Activated CD8-positive, alpha-beta T cell treated with anti-CD3 and anti-CD28 coated beads, Interleukin-2, amount 10 ng/mL, durations not matched to agents 7 days and 5 days (primary cell): ENCODE measurements around the gene CTDNEP1. TPM values are rescaled to one million over a fixed set of nuclear protein-coding genes. Genes with fewer than 3 reads are reported as not detected.
A peak's percentile ranks its signal among the peaks of the same experiment; 100 is the strongest.

Source experiments
- ATAC-seq: fragments of 150-1000 bp; cut with Tn5 transposase; one replicate; pipeline ENCODE4 v1.10.0; 2021; ENCODE audit warnings: moderate library complexity
- CTCF ChIA-PET: fragments of 350-600 bp; sonication (Branson Sonifier 250); formaldehyde crosslinking; loops from one replicate; lab custom pipeline; 2021; ENCODE audit warnings: antibody characterized with exemption; lab: Charles Lee
- POLR2A ChIA-PET: fragments of 350-600 bp; sonication (Branson Sonifier 250); formaldehyde crosslinking; loops from one replicate; lab custom pipeline; 2021; ENCODE audit warnings: antibody characterized with exemption; lab: Charles Lee
- DNase-seq: peaks from one replicate; pipeline ENCODE4 v3.0.0-alpha.2; 2020
- H3K27ac Mint-ChIP-seq: one replicate; pipeline ENCODE4 v1.8.0; 2021; ENCODE audit warnings: mild to moderate bottlenecking, mixed read lengths
- H3K27me3 Mint-ChIP-seq: one replicate; pipeline ENCODE4 v1.8.0; 2021; ENCODE audit warnings: low read depth, mixed read lengths
- H3K36me3 Mint-ChIP-seq: one replicate; pipeline ENCODE4 v1.8.0; 2021; ENCODE audit warnings: low read depth, mixed read lengths
- H3K4me1 Mint-ChIP-seq: one replicate; pipeline ENCODE4 v1.8.0; 2021; ENCODE audit warnings: low read depth, mixed read lengths
- H3K4me3 Mint-ChIP-seq: one replicate; pipeline ENCODE4 v1.8.0; 2021; ENCODE audit warnings: mild to moderate bottlenecking, mixed read lengths
- H3K9me3 Mint-ChIP-seq: one replicate; pipeline ENCODE4 v1.8.0; 2022; ENCODE audit warnings: mixed read lengths; ENCODE audit not compliant: insufficient read depth
- total RNA-seq, 2 experiments: library from RNA; stranded (reverse); gene quantifications; one replicate each; pipeline ENCODE4 v1.2.3, GENCODE V29; 2021

The CTDNEP1 gene
- total RNA-seq, 2 experiments from 2014 or later: 171 to 186 TPM

GRCh38 chr17:7211491-7212273, 39.9 kb downstream of the CTDNEP1 start:
- no peaks in the 10 kb centered on the region for H3K9me3 Mint-ChIP-seq
- POLR2A ChIA-PET: no interaction called here
- no peaks in the 10 kb centered on the region for H3K36me3 Mint-ChIP-seq
- no peak overlapping the region for H3K27ac Mint-ChIP-seq
- H3K27me3 Mint-ChIP-seq: peaks cover 10% of the 10 kb centered on the region
- H3K4me1 Mint-ChIP-seq: peaks cover 38% of the 10 kb centered on the region
- H3K4me3 Mint-ChIP-seq: no peak overlapping the region
- DNase-seq (no peak), ATAC-seq (no peak)
- CTCF ChIA-PET: no interaction called here

GRCh38 chr17:7208754-7209460, 42.6 kb downstream of the CTDNEP1 start:
- Mint-ChIP-seq H3K9me3 (no peaks in the 10 kb centered on the region), H3K27me3 (peaks cover 10% of the 10 kb centered on the region), H3K27ac (no peak overlapping the region), H3K36me3 (no peaks in the 10 kb centered on the region), H3K4me3 (no peak overlapping the region), H3K4me1 (peaks cover 38% of the 10 kb centered on the region)
- DNase-seq (no peak), ATAC-seq (no peak)
- CTCF ChIA-PET: no interaction called here
- POLR2A ChIA-PET: no interaction called here

- ChIA-PET CTCF (interaction anchor here (1.0 kb wide), 1 partner anchor 163 kb away, joined by 3 read pairs; no protein-coding TSS in a partner anchor), POLR2A (no interaction called here)
- ATAC-seq (no peak), DNase-seq (no peak)
- no peaks in the 10 kb centered on the region for H3K36me3 Mint-ChIP-seq
- peaks cover 10% of the 10 kb centered on the region for H3K27me3 Mint-ChIP-seq
- H3K9me3 Mint-ChIP-seq: no peaks in the 10 kb centered on the region
- H3K4me3 Mint-ChIP-seq: no peak overlapping the region
- no peak overlapping the region for H3K27ac Mint-ChIP-seq
- H3K4me1 Mint-ChIP-seq: peaks cover 35% of the 10 kb centered on the region
Measured at GRCh38 chr17:7208027-7208571, 43.4 kb downstream of the CTDNEP1 start.

- Mint-ChIP-seq H3K9me3 (no peaks in the 10 kb centered on the region), H3K27me3 (peaks cover 10% of the 10 kb centered on the region), H3K4me1 (peaks cover 34% of the 10 kb centered on the region), H3K36me3 (peaks cover 2% of the 10 kb centered on the region), H3K27ac (peak overlapping the region; percentile 9), H3K4me3 (no peak overlapping the region)
- ATAC-seq: no peak
- ChIA-PET CTCF (interaction anchor here (1.0 kb wide), 1 partner anchor 162 kb away, joined by 3 read pairs; no protein-coding TSS in a partner anchor), POLR2A (no interaction called here)
- no peak for DNase-seq
Measured at GRCh38 chr17:7207120-7208001, 44.2 kb downstream of the CTDNEP1 start.

- Mint-ChIP-seq H3K4me1 (peaks cover 32% of the 10 kb centered on the region), H3K27me3 (peaks cover 5% of the 10 kb centered on the region), H3K4me3 (peak overlapping the region; percentile 71), H3K27ac (peak overlapping the region; percentile 85), H3K36me3 (peaks cover 3% of the 10 kb centered on the region), H3K9me3 (no peaks in the 10 kb centered on the region)
- ChIA-PET CTCF (interaction anchor here (1.5 kb wide), 1 partner anchor 28 kb away, joined by 4 read pairs; no protein-coding TSS in a partner anchor), POLR2A (interaction anchor here (0.8 kb wide), 1 partner anchor 190 kb away, joined by 3 read pairs; no protein-coding TSS in a partner anchor)
- DNase-seq (no peak), ATAC-seq (no peak)
Measured at GRCh38 chr17:7205561-7205960, 46.0 kb downstream of the CTDNEP1 start.

GRCh38 chr17:7204828-7205461, 46.6 kb downstream of the CTDNEP1 start:
- ChIA-PET POLR2A (no interaction called here), CTCF (interaction anchor here (0.9 to 1.5 kb wide), 2 partner anchors 27 to 159 kb away, joined by 3 to 4 read pairs; no protein-coding TSS in a partner anchor)
- peak overlapping the region; percentile 85 for H3K27ac Mint-ChIP-seq
- peaks cover 32% of the 10 kb centered on the region for H3K4me1 Mint-ChIP-seq
- no peaks in the 10 kb centered on the region for H3K9me3 Mint-ChIP-seq
- peaks cover under 1% of the 10 kb centered on the region for H3K27me3 Mint-ChIP-seq
- H3K4me3 Mint-ChIP-seq: peak overlapping the region; percentile 71
- H3K36me3 Mint-ChIP-seq: peaks cover 3% of the 10 kb centered on the region
- ATAC-seq (peak; percentile 86), DNase-seq (peak; percentile 96)

- H3K36me3 Mint-ChIP-seq: peaks cover 3% of the 10 kb centered on the region
- ATAC-seq: no peak
- H3K27me3 Mint-ChIP-seq: no peaks in the 10 kb centered on the region
- peak overlapping the region; percentile 85 for H3K27ac Mint-ChIP-seq
- peaks cover 32% of the 10 kb centered on the region for H3K4me1 Mint-ChIP-seq
- H3K4me3 Mint-ChIP-seq: peak overlapping the region; percentile 71
- no peaks in the 10 kb centered on the region for H3K9me3 Mint-ChIP-seq
- CTCF ChIA-PET: interaction anchor here (0.9 to 1.5 kb wide), 2 partner anchors 27 to 159 kb away, joined by 3 to 4 read pairs; no protein-coding TSS in a partner anchor
- POLR2A ChIA-PET: interaction anchor here (0.6 kb wide), 1 partner anchor 32 kb away, joined by 3 read pairs; no protein-coding TSS in a partner anchor
- DNase-seq: no peak
Measured at GRCh38 chr17:7204336-7204735, 47.2 kb downstream of the CTDNEP1 start.

- peaks cover 3% of the 10 kb centered on the region for H3K36me3 Mint-ChIP-seq
- H3K9me3 Mint-ChIP-seq: no peaks in the 10 kb centered on the region
- no peaks in the 10 kb centered on the region for H3K27me3 Mint-ChIP-seq
- H3K27ac Mint-ChIP-seq: peak overlapping the region; percentile 85
- POLR2A ChIA-PET: no interaction called here
- peak overlapping the region; percentile 17 for H3K4me3 Mint-ChIP-seq
- DNase-seq: no peak
- CTCF ChIA-PET: interaction anchor here (0.7 to 1.1 kb wide), 3 partner anchors 12 to 26 kb away, joined by 3 read pairs; partner anchors contain the start of genes ACADVL and DLG4
- ATAC-seq: no peak
- H3K4me1 Mint-ChIP-seq: peaks cover 32% of the 10 kb centered on the region
Measured at GRCh38 chr17:7203391-7203790, 48.1 kb downstream of the CTDNEP1 start.

- Mint-ChIP-seq H3K36me3 (no peaks in the 10 kb centered on the region), H3K27me3 (no peaks in the 10 kb centered on the region), H3K4me3 (no peak overlapping the region), H3K4me1 (no peaks in the 10 kb centered on the region), H3K9me3 (no peaks in the 10 kb centered on the region), H3K27ac (no peak overlapping the region)
- ATAC-seq (no peak), DNase-seq (no peak)
- ChIA-PET POLR2A (no interaction called here), CTCF (no interaction called here)
Measured at GRCh38 chr17:7196651-7197401, 54.7 kb downstream of the CTDNEP1 start.

GRCh38 chr17:7195971-7196370, 55.6 kb downstream of the CTDNEP1 start:
- no peak overlapping the region for H3K4me3 Mint-ChIP-seq
- POLR2A ChIA-PET: no interaction called here
- ATAC-seq (no peak), DNase-seq (no peak)
- no peaks in the 10 kb centered on the region for H3K36me3 Mint-ChIP-seq
- H3K9me3 Mint-ChIP-seq: no peaks in the 10 kb centered on the region
- H3K27ac Mint-ChIP-seq: no peak overlapping the region
- CTCF ChIA-PET: no interaction called here
- H3K4me1 Mint-ChIP-seq: no peaks in the 10 kb centered on the region
- H3K27me3 Mint-ChIP-seq: no peaks in the 10 kb centered on the region
